MV-4-11 (cell line): ENCODE measurements around the gene VAPB.
A peak's percentile ranks its signal among the peaks of the same experiment; 100 is the strongest.

Experiments
- DNase-seq: peaks from one replicate; lab custom pipeline; 2025; lab: John Stamatoyannopoulos, UW

VAPB gene

GRCh38 chr20:58378704-58379103, 10.3 kb upstream of the VAPB start:
- no peak for DNase-seq

DNA sequence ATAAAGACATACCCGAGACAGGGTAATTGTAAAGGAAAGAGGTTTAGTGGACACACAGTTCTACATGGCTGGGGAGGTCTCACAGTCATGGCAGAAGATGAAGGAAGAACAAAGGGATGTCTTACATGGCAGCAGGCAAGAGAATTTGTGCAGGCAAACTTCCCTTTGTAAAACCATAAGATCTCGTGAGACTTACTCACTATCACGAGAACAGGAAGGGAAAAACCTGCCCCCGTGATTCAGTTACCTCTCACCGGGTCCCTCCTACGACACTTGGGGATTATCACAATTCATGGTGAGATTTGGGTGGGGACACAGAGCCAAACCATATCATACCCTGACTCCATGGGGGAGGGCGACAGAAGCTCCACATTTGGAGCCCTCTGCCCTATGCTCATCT, 7.4 kb upstream of the VAPB start:
- no peak for DNase-seq

GRCh38 chr20:58382096-58382495, 6.9 kb upstream of the VAPB start:
- no peak for DNase-seq

DNA sequence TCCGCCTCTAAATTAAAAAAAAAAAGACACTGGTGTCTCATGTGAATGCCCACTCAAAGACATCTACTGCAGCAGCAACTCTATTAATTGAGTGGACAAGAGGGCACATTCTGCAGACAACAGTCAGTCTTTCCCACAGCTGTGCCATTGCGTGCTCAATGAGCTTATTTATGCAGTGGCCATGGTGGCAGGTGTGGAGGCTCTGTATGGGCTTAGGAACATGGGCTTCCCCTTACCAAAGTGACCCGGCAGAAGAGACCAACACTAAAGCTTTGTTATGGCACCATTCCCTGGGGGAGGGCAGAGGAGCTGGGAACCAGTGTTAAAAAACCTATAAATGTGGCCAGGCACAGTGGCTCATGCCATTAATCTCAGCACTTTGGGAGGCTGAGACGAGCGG, 4.2 kb upstream of the VAPB start:
- DNase-seq: no peak

DNA sequence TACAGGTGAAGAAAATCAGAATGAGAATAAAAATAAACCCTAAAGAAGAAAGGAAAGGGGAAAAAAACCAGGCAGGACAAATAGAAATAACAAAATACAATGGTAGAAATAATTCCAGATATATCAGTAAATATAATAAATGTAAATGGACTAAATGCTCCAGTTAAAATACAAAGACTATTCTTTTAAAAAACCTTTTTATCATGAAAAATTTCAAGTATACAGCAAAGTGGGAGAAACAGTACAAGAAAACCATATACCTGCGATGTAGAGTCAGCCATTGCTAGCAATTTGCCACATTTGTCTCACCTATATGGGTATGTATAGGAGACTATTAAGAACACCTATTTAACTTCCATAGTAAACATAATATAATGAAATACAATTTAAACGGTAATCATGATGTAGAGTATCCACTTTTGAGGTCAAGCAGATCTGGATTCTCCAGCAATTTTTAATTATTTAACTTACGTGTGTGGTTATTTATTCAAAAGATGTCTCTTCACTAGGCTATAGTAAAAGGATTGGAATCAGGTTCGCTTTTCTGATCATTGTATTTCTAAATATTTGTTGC, 914 bp upstream of the VAPB start:
- DNase-seq: no peak

DNA sequence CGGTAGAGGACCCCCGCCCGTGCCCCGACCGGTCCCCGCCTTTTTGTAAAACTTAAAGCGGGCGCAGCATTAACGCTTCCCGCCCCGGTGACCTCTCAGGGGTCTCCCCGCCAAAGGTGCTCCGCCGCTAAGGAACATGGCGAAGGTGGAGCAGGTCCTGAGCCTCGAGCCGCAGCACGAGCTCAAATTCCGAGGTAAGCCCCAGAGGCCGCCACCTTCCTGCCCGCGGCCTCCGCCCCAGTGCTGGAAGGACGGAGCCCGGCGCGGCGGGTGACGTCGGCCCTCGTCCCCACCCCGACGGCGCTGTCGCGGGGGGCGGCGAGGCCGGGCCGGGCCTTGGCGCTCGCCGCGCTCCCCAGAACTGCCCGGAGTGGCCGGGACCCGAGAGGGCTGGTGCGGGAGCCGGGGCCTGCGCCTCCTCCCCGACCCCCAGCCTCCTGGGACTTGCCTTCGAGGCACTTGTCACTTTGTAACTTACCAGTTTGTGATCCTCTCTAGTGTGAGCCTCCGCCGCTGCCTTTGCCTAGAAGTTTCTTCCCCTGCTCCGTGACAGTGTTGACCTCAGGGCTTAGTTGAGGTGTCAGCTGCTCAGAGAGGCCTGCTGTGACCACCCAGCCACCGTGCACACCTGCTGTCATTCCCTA, 417 bp downstream of the VAPB start:
- DNase-seq: no peak

DNA sequence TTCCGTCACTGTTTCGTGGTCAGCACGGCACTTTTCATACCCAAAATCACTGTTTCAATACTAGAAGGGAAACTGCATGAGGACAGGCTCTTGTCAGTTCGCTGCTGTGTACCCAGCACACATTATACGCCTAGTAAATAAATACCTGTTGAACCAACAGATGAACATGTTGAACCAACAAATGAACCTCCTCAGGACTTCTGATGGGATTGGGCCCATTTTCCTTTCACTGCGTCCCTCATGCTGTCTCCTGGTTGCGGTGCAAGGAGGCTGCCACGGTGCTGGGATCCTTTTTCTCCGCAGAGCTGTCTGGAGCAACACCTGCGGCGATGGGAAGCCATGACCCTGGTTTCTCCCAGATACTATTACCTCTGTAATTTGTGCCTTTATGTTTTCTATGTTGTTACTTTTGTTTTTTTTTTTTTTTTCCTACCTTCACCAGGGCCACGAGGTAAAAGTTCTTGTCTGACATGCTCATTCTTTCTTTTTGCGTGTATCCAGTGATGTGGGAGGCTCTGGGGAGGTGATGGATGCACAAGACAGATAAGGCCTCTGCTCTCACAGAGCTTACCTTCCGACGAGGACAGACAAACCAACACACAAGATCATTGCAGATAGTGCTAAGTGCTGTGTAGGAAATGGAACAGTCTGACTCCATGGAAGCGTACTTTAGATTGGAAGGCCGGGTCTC, 1.1 kb downstream of the VAPB start:
- no peak for DNase-seq

- DNase-seq: no peak
These were observed 1.6 kb downstream of the VAPB start for GRCh38 chr20:58390659-58391035.

GRCh38 chr20:58392286-58392685, 3.3 kb downstream of the VAPB start:
- DNase-seq: no peak

DNA sequence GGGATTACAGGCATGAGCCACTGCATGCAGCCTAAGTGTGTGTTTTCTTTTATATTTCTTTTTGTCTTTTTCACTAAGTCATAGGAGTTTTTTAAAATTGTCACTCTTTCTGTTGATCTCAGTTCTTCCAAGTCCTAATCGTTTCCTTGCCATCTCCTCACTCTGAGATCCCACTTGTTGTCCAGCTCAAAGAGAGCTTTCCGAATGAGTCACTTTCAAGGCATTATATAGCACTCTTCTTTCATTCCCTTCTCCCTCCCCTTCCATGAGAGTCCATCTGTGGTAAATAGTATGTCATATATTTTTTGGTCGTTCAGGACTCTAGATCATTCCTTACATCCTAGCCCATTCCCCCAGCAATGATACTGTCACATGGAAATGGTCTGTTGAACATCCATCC, 4.3 kb downstream of the VAPB start:
- no peak for DNase-seq

GRCh38 chr20:58394801-58395200, 5.8 kb downstream of the VAPB start:
- no peak for DNase-seq

DNA sequence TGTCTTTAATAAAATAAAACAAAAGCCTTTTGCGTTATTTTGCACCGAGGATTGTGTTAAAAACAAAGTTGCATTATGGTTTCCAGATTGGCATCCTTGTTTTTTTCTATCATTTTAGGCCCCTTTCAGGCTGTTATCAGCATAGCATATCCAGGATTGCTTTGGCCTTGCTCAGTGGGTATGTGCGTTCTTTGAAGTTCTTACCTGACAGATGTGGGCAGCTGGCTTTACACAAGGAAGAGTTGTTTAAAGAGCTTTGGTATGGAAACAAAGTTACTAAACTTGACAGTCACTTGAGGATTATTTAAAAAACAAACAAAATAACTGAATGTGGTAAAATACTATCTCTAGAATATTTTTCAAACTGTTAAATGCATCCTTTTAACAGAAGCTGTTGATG, 6.6 kb downstream of the VAPB start:
- DNase-seq: no peak

GRCh38 chr20:58397429-58397828, 8.4 kb downstream of the VAPB start:
- DNase-seq: no peak

- DNase-seq: no peak
These were observed 9.2 kb downstream of the VAPB start for GRCh38 chr20:58398254-58398653.

DNA sequence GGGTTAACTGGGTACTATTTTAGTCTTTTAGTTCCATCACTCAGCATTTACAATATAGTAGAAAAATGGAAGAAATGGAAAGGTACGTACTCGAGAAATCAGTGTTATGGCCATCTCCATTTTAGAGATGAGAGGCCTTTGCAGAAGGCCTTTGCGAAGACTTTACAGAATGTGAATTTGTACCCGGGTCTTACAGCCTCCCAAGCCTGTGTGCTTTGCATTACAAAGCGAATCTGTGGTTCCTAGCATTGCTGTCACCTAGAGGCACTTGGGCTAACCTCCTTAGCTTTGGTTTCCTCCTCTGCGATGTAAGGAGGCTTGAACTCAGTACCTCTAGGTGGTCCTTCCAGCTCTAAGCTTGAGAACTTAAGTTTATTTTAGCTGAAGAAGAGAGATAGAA, 10.9 kb downstream of the VAPB start:
- DNase-seq: no peak

- no peak for DNase-seq
These were observed 12.1 kb downstream of the VAPB start for GRCh38 chr20:58401162-58401561.

DNA sequence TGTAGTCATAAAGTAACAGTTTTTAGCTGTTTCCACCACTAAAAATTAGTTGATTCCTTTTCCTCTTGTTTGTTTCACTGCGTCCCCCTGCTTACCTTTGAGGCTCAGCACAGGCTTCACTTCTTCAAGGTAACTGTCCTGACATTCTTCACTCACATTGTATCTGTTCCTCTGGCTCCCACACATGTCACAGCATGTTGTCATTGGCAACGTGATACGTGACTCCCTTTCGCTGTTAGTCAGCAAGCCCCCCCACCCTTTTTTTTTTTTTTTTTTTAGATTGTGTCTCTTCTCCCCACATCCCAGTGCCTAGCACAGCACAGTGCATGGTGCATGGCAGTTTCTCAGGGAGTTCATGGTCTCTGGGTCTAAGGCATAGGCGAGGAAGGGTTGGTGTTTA, 13.3 kb downstream of the VAPB start:
- no peak for DNase-seq

DNA sequence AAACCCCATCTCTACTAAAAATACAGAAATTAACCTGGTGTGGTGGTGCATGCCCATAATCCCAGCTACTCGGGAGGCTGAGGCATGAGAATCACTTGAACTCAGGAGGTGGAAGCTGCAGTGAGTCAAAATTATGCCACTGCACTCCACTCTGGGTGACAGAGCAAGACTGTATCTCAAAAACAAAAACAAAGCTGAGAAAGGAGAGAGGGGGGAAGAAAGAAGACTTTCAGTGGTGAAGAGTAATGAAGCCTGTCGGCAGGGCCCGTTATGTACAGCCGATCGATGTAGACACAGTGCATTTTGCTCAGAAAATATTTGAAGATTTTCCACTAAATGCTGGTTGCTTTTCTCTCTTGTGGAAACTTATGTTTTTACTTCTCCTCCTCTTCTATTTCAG, 13.8 kb downstream of the VAPB start:
- no peak for DNase-seq

DNA sequence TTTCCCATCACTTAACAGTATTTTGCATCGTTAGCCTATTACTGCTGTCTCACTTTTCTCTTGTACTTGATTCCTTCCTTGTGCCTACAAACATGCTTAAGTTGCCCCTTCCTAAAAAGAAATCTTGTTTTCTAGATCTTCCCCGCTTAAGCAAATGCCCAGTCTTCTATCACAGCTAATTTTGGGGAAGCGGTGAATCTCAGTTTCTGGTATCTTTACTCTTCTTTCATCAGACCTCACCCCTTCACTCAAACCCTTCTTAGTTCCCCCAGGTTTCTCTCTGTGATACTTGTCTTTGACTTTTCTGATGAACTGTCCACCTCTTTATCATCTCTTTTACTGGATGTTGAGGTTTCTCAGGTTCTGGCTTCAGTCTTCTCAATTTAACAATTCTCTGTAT, 14.2 kb downstream of the VAPB start:
- peak; percentile 15 for DNase-seq

DNA sequence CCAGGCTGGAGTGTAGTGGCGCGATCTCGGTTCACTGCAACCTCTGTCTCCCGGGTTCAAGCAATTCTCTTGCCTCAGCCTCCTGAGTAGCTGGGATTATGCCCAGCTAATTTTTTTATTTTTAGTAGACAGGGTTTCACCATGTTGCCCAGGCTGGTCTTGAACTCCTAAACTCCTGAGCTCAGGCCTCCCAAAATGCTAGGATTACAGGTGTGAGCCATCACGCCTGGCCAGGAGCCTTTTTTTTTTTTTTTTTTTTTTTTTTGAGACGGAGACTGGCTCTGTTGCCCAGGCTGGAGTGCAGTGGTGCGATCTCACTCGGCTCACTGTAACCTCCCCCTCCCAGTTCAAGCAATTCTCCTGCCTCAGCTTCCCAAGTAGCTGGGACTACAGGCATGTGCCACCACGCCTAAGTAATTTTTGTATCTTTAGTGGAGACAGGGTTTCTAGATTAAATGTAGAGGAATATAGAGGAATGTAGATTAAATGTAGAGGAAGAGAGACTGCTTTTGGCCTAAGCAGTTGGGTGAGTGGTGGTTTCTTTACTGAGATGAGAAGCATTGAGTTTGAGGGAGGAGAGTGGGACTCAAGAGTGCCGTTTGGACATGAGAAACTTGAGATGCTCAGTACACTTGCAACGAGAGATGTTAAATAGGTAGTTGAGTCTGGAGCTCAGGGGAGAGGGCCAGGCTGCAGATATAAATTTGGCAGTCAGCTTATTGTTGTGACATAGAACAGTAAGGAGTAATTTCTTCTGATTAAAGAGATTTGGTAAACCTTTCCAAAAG, 16.7 kb downstream of the VAPB start:
- no peak for DNase-seq

DNA sequence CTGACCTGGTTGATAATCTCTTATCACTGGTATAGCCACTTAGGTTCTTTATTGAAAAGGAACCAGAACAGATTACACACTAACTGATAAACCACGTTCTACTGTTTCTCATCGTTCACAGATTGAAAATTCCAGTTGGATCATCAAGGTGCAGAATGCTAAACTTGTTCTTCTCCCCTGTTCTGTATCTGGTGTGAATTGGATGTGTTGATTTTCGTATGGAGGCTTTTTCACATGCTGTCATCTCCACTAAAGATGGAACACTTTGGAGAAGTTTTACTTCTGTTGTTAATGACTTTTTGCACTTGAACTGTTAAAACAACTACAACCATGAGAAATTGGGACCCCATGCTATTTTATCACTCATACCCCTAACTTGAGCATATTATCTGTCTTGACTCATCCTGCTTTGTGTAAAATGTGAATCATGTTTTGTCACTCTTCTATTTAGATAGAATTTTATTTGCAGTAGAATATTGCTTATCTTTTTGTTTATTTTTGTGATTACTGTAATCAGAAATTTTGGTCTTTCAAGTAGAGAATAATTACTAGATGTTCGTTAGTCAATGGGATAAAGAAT, 17.5 kb downstream of the VAPB start:
- no peak for DNase-seq

DNA sequence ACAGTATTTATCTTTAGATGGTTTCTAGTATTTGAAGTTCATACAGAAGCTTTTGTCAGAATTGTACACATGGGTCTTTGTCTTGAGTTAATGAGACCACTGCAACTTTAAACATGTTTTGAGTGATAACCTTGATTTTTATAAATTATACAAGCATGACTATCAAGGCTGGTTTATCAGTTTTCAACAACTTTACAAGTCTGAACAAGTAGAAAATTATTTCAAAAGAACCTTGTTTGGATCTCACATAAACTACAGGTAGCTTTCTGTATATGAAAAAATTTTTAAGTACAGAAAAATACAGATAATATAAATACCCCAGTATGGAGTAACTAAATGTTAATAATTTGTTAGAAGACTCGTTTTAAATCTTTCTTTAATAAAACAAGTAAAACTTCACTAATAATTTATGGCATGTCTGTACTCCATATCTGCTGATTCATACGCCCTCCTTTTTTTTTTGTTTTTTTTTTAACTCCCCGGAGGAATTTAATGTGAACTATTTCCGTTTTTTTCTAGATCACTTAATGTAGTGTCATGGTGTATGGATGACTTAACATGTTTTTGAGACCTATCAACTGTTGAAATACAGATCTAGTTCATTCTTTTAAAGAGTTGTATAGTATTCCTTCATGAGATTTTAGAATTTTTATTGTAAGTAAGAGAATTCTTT, 18.3 kb downstream of the VAPB start:
- peak; percentile 42 for DNase-seq
